Dedifferentiated amniotic fluid mesenchymal stem cell (primary cell): Measurements from ENCODE around the gene CCL13.

ENCODE experiments used
- DNase-seq: peaks from one replicate; pipeline ENCODE4 v3.0.0-alpha.2; 2016; ENCODE audit errors: extremely low spot score

The CCL13 gene

GRCh38 chr17:34363183-34363661 lies 6.9 kb downstream of the CCL13 start, which contains the start of gene CCL1:
Gene CCL1 (minus strand): TSS chr17:34363233. CDS start chr17:34363161, 72 bp downstream.
- DNase-seq = no peak

- DNase-seq = no peak
These were observed 8.5 kb downstream of the CCL13 start for GRCh38 chr17:34364751-34365150.

- no peak for DNase-seq
These were observed 9.1 kb downstream of the CCL13 start for GRCh38 chr17:34365340-34365739.

GRCh38 chr17:34366010-34366409 lies 9.7 kb downstream of the CCL13 start:
- DNase-seq = no peak

- no peak for DNase-seq
These were observed 10.3 kb downstream of the CCL13 start for GRCh38 chr17:34366529-34367107.

GRCh38 chr17:34367486-34368195 lies 11.4 kb downstream of the CCL13 start:
- DNase-seq = no peak

- no peak for DNase-seq
These were observed 12.1 kb downstream of the CCL13 start for GRCh38 chr17:34368196-34368945.

GRCh38 chr17:34368946-34369500 lies 12.7 kb downstream of the CCL13 start:
- DNase-seq = no peak

GRCh38 chr17:34369571-34369970 lies 13.3 kb downstream of the CCL13 start:
- no peak for DNase-seq

GRCh38 chr17:34370376-34370996 lies 14.2 kb downstream of the CCL13 start:
- no peak for DNase-seq

- DNase-seq = no peak
These were observed 14.7 kb downstream of the CCL13 start for GRCh38 chr17:34370997-34371395.

GRCh38 chr17:34371405-34372100 lies 15.3 kb downstream of the CCL13 start:
- DNase-seq = no peak

- DNase-seq = no peak
These were observed 18.2 kb downstream of the CCL13 start for GRCh38 chr17:34374457-34374856.

- DNase-seq = no peak
These were observed 19.2 kb downstream of the CCL13 start for GRCh38 chr17:34375426-34375997.

- no peak for DNase-seq
These were observed 21.0 kb downstream of the CCL13 start for GRCh38 chr17:34377078-34377823.

- DNase-seq = peak; percentile 20
These were observed 22.4 kb downstream of the CCL13 start for GRCh38 chr17:34378664-34379101.

GRCh38 chr17:34379868-34380267 lies 23.6 kb downstream of the CCL13 start:
- no peak for DNase-seq

- no peak for DNase-seq
These were observed 26.4 kb downstream of the CCL13 start for GRCh38 chr17:34382621-34383124.

- DNase-seq = no peak
These were observed 26.9 kb downstream of the CCL13 start for GRCh38 chr17:34383216-34383615.

GRCh38 chr17:34384271-34384670 lies 28.0 kb downstream of the CCL13 start:
- DNase-seq = no peak
